ENCODE measurements around the gene TULP4. TPM values are rescaled to one million over a fixed set of nuclear protein-coding genes. Genes with fewer than 3 reads are reported as not detected.

The TULP4 gene
- total RNA-seq, 1 donor from 2014 or later, result 105 TPM

- no peak for TF ChIP-seq CTCF (IDR thresholded peaks at IDR 0.05; ENCODE audit: insufficient read depth, low read length, poor library complexity, severe bottlenecking)
- no peak overlapping the region for H3K4me3 ChIP-seq (ENCODE audit: low read depth, low read length)
- DNase-seq (ENCODE audit: low read depth), result no peak
- no peaks in the 10 kb centered on the region for H3K36me3 ChIP-seq (ENCODE audit: control insufficient read depth, insufficient read depth, low read length)
- H3K27me3 ChIP-seq (ENCODE audit: control insufficient read depth, insufficient read depth, low read length), result no peaks in the 10 kb centered on the region
Observed at GRCh38 chr6:158361961-158362669, 49.9 kb downstream of the TULP4 start.

- TF ChIP-seq CTCF (IDR thresholded peaks at IDR 0.05; ENCODE audit: insufficient read depth, low read length, poor library complexity, severe bottlenecking), result no peak
Observed at GRCh38 chr6:158366363-158366762, 54.1 kb downstream of the TULP4 start.

GRCh38 chr6:158367816-158368215 lies 55.6 kb downstream of the TULP4 start:
- no peak for TF ChIP-seq CTCF (IDR thresholded peaks at IDR 0.05; ENCODE audit: insufficient read depth, low read length, poor library complexity, severe bottlenecking)
- DNase-seq (ENCODE audit: low read depth), result no peak
- Histone ChIP-seq H3K27me3 (ENCODE audit: control insufficient read depth, insufficient read depth, low read length) (no peaks in the 10 kb centered on the region), H3K4me3 (ENCODE audit: low read depth, low read length) (no peak overlapping the region), H3K36me3 (ENCODE audit: control insufficient read depth, insufficient read depth, low read length) (no peaks in the 10 kb centered on the region)

More at GRCh38 chr6:158366363-158366762, 54.1 kb downstream of the TULP4 start:
- Histone ChIP-seq H3K4me3 (ENCODE audit: low read depth, low read length) (no peak overlapping the region), H3K27me3 (ENCODE audit: control insufficient read depth, insufficient read depth, low read length) (no peaks in the 10 kb centered on the region), H3K36me3 (ENCODE audit: control insufficient read depth, insufficient read depth, low read length) (no peaks in the 10 kb centered on the region)
- no peak for DNase-seq (ENCODE audit: low read depth)

- peak; percentile 14 for DNase-seq (ENCODE audit: low read depth)
- Histone ChIP-seq H3K27me3 (ENCODE audit: control insufficient read depth, insufficient read depth, low read length) (no peaks in the 10 kb centered on the region), H3K36me3 (ENCODE audit: control insufficient read depth, insufficient read depth, low read length) (no peaks in the 10 kb centered on the region), H3K4me3 (ENCODE audit: low read depth, low read length) (no peak overlapping the region)
- TF ChIP-seq CTCF (IDR thresholded peaks at IDR 0.05; ENCODE audit: insufficient read depth, low read length, poor library complexity, severe bottlenecking), result no peak
Observed at GRCh38 chr6:158369241-158369640, 57.0 kb downstream of the TULP4 start.

GRCh38 chr6:158370805-158371204 lies 58.5 kb downstream of the TULP4 start:
- H3K36me3 ChIP-seq (ENCODE audit: control insufficient read depth, insufficient read depth, low read length), result no peaks in the 10 kb centered on the region
- no peak for TF ChIP-seq CTCF (IDR thresholded peaks at IDR 0.05; ENCODE audit: insufficient read depth, low read length, poor library complexity, severe bottlenecking)
- H3K27me3 ChIP-seq (ENCODE audit: control insufficient read depth, insufficient read depth, low read length), result no peaks in the 10 kb centered on the region
- no peak overlapping the region for H3K4me3 ChIP-seq (ENCODE audit: low read depth, low read length)
- DNase-seq (ENCODE audit: low read depth), result no peak

GRCh38 chr6:158371261-158371660 lies 59.0 kb downstream of the TULP4 start:
- Histone ChIP-seq H3K4me3 (ENCODE audit: low read depth, low read length) (no peak overlapping the region), H3K27me3 (ENCODE audit: control insufficient read depth, insufficient read depth, low read length) (no peaks in the 10 kb centered on the region), H3K36me3 (ENCODE audit: control insufficient read depth, insufficient read depth, low read length) (no peaks in the 10 kb centered on the region)
- no peak for TF ChIP-seq CTCF (IDR thresholded peaks at IDR 0.05; ENCODE audit: insufficient read depth, low read length, poor library complexity, severe bottlenecking)
- no peak for DNase-seq (ENCODE audit: low read depth)

All from kidney epithelial cell (primary cell).